ENCODE results near the gene SPOCK2. TPM values are rescaled to one million over a fixed set of nuclear protein-coding genes. Genes with fewer than 3 reads are reported as not detected.

SPOCK2 gene
- total and polyA plus RNA-seq, 9 donors, result 1.4 to 77.7 (median 8.7) TPM

GRCh38 chr10:72031706-72032105, 56.6 kb downstream of the SPOCK2 start:
- intact Hi-C loops (cut with DNase I), result loop anchor here in 1 of 4 donors (5.0 kb wide), 1 partner anchor 64 kb away; no protein-coding TSS in a partner anchor
- DNase-seq, result no peak
- no peaks in the 10 kb centered on the region for H3K36me3 ChIP-seq
- no peaks in the 10 kb centered on the region for H3K9me3 ChIP-seq
- WGBS, 3 donors, result 82 to 88% (median 84%) methylated on average over 10 of the region's 10 CpGs
- TF ChIP-seq CTCF (IDR thresholded peaks at IDR 0.05) (no peak), EP300 (IDR thresholded peaks at IDR 0.05) (no peak), POLR2A (IDR thresholded peaks at IDR 0.05) (no peak)
- no peaks in the 10 kb centered on the region for H3K27me3 ChIP-seq
- H3K4me1 ChIP-seq (ENCODE audit: insufficient read depth), result peaks cover 17% of the 10 kb centered on the region
- peak overlapping the region; percentile 74 to 75 for H3K27ac ChIP-seq
- no peak overlapping the region for H3K4me3 ChIP-seq

GRCh38 chr10:72030762-72031543, 57.4 kb downstream of the SPOCK2 start:
- H3K4me1 ChIP-seq (ENCODE audit: insufficient read depth), result peaks cover 19% of the 10 kb centered on the region
- DNase-seq, result peak; percentile 84 to 95 (median 94)
- no peaks in the 10 kb centered on the region for H3K27me3 ChIP-seq
- H3K9me3 ChIP-seq, result no peaks in the 10 kb centered on the region
- intact Hi-C loops (cut with DNase I), result loop anchor here in 1 of 4 donors (5.0 kb wide), 1 partner anchor 64 kb away; no protein-coding TSS in a partner anchor
- H3K36me3 ChIP-seq, result no peaks in the 10 kb centered on the region
- 15 to 24% (median 22%) methylated on average over 19 of the region's 19 CpGs for WGBS, 3 donors
- TF ChIP-seq POLR2A (IDR thresholded peaks at IDR 0.05) (peak; percentile 69), EP300 (IDR thresholded peaks at IDR 0.05) (no peak)
- no peak overlapping the region for H3K4me3 ChIP-seq
- peak overlapping the region; percentile 74 to 75 for H3K27ac ChIP-seq

GRCh38 chr10:72029414-72029813, 58.9 kb downstream of the SPOCK2 start:
- Histone ChIP-seq H3K9me3 (no peaks in the 10 kb centered on the region), H3K4me1 (ENCODE audit: insufficient read depth) (peaks cover 19% of the 10 kb centered on the region), H3K36me3 (no peaks in the 10 kb centered on the region), H3K27me3 (no peaks in the 10 kb centered on the region), H3K27ac (peak overlapping the region; percentile 74 to 75), H3K4me3 (no peak overlapping the region)
- no peak for TF ChIP-seq CTCF (IDR thresholded peaks at IDR 0.05)
- no peak for TF ChIP-seq EP300 (IDR thresholded peaks at IDR 0.05)
- no peak for TF ChIP-seq POLR2A (IDR thresholded peaks at IDR 0.05)
- DNase-seq, result no peak
- intact Hi-C loops (cut with DNase I), result no loop called here
- WGBS, 3 donors, result 72 to 87% (median 81%) methylated on average over 1 of the region's 1 CpG

DNA sequence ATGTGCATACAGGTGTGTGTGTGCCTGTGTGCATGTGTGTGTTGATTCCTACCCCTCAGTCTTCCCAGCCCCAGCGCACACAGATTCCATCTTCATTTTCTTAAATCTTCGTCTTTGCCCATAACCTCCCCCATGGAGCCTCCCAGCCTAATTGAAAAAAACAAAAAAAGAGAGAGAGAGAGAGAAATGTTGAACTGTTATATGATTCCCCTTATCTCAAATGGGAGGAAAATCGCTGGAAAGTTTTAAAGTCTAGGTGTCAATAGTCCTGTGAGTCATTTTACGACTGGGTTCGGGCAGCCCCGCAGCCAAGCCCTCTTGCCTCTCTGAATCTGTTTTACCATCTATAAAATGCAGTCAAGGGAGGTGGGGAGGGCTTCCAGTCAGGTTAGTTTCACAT, 60.9 kb downstream of the SPOCK2 start:
- DNase-seq, result peak in 1 of 5 donors; percentile 39
- Histone ChIP-seq H3K4me1 (ENCODE audit: insufficient read depth) (peaks cover 14% of the 10 kb centered on the region), H3K4me3 (no peak overlapping the region), H3K27ac (peak overlapping the region in 1 of 2 donors; percentile 36), H3K36me3 (no peaks in the 10 kb centered on the region), H3K9me3 (no peaks in the 10 kb centered on the region), H3K27me3 (no peaks in the 10 kb centered on the region)
- 23 to 34% (median 24%) methylated on average over 6 of the region's 6 CpGs for WGBS, 3 donors
- TF ChIP-seq POLR2A (IDR thresholded peaks at IDR 0.05) (no peak), EP300 (IDR thresholded peaks at IDR 0.05) (no peak), CTCF (IDR thresholded peaks at IDR 0.05) (no peak)
- intact Hi-C loops (cut with DNase I), result no loop called here
